CD4-positive, alpha-beta T cell treated with Interferon alpha-2 for 1 hour (primary cell): ENCODE measurements around the gene PPIL6.

Source experiments
- DNase-seq, 2 donors: peaks; one replicate each; pipeline ENCODE4 v3.0.0-alpha.2; 2020 to 2022

Gene PPIL6

DNA sequence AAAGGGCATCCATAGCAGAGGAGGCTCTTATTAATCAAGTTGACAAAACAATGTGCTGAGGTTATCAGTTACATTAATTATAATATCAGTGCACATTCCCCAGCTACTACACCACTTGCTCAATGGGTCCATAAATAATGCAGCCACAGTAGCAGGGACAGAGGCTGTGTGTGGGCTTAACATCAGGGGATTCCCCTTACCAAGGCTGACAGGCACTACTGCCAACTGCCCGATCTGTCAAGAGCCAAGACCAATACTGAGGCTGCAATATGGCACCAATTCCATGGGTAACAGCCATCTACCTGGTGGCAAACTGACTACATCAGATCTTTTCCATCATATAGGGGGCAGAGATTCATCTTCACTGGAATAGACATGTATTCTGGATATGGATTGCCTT is 80.1 kb downstream of the PPIL6 start:
- DNase-seq: no peak

DNA sequence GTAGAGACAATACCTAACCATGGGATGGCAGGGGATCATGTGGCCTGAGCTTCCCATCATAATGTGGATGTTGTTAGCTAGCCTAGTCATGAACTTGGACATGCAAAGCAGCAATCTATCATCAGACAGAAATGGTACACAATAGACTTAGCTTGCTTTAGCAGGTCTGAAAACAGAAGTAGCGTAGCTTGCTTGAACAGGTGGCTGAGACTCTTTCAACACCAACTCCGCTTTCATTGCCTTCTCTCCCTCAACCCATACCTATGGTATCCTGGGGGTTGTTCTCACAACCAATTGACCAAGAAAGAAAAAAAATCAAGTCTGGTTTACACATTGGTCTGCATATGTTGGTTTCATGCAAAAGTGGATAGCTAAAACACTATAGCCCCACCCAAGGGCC is 81.2 kb downstream of the PPIL6 start:
- DNase-seq: no peak

DNA sequence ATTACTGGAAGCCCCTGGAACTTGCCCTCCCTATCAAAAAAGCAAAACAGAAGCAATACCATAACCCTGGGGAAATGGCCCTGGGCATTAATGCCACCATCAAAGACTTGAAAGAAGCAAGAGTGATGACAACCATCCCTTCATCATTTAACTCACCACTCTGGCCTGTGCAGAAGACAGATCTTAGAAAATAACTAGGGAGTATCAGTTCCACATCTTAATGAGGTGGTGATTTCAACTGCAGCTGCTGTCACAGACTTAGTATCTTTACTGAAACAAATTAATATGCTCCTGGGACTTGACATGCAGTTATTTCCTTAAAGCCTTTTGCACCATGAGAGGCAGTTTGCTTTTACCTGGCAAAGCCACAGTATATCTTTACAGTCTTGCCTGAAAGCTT is 82.2 kb downstream of the PPIL6 start:
- DNase-seq: no peak

GRCh38 chr6:109356237-109356636 is 84.2 kb downstream of the PPIL6 start:
- no peak for DNase-seq

- DNase-seq: peak in 1 of 2 donors; percentile 13
These were observed 88.9 kb downstream of the PPIL6 start for GRCh38 chr6:109351231-109352130.

GRCh38 chr6:109349419-109349987 is 90.9 kb downstream of the PPIL6 start:
- DNase-seq: no peak

DNA sequence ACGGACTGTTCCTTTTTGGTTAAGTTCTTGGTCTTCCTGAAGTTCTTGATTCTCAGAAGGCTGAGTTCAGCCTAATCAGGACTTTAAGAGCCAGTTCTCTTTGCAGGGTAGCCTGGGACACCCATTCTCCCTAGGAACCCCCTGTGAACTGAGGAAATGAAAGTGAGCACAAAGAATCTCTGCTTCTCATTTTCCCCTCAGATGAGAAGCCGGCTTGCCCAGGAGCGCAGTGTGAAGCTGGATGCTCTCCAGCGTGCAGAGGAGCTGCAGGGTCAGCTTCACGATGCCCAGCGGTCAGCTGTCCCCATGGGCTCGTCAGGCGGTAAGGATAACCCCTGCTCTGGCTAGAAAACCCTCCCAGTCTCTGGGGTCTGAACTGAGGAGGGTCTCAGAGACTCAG is 92.2 kb downstream of the PPIL6 start:
- no peak for DNase-seq

DNA sequence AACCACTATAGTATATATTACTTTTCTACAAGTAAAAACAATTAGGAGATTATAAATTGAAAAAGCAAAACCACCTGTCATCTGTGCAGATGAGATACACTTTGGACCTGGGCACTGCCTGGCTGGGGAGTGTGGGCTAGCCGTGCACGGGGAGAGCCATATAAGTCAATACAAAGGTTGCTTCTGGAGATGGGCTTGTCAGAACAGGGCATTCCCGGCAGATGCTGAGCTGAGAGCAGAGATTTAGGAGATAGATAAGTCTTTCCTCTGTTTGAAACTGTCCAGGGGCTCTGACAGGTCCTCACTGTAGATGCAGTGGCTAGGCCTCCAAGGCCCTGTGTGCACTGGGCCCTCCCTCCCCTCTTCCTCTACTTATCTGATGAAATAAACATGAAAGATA is 92.6 kb downstream of the PPIL6 start:
- no peak for DNase-seq

DNA sequence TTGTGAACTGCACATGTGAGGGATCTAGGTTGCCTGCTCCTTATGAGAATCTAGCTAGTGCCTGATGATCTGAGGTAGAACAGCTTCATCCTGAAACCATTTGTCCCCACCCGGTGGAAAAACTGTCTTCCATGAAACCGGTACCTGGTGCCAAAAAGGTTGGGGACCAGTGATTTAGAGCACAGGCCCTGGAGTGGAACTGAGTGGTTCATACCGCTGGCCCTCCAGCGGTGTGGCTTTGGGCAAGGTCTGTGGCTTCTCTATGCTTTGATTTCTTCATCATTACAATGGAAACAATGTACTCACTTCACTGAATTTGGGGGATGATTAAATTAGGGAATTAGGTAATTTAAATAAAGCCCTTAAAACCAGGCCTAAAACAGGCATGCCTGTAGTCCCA is 94.4 kb downstream of the PPIL6 start:
- no peak for DNase-seq

DNA sequence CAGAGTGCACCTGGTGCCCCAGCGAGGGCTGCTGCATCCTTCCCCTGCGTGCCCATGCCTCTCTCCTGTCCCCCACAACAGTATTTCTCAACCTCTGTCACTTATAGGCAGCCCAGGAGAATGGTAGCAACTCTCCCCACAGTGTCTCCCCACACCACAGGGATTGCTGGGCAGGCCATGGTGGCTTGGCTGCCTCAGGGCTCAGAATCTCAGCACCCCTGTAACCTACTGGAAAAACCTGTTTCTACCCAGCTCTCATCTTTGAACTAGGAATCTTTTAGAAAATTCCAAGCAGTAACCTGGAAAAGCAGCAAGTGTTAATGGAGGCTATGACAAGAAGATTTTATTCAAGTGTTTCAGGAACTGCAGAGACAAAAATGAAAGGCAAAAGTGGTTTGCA is 96.2 kb downstream of the PPIL6 start:
- DNase-seq: no peak

GRCh38 chr6:109343518-109343917 is 96.9 kb downstream of the PPIL6 start:
- DNase-seq: no peak

DNA sequence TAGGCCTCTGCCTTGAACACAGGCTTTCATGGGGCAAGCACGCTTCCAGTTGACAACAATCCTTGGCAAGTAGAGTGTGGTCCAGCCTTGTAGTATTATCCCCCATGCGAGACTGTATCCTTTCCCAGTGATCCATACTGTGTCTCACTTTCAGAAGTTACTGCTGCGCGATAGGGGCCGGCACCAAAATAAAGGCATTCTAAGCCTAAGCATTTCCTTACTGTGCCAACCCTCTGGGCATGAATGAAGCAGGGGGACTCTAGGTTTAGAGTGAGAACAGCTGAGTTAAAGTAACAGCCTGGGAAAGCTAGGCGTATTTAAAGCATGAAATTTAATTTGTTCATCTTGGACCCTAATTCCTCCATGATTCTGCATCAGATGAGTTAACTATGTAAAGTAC is 97.5 kb downstream of the PPIL6 start:
- DNase-seq: no peak

DNA sequence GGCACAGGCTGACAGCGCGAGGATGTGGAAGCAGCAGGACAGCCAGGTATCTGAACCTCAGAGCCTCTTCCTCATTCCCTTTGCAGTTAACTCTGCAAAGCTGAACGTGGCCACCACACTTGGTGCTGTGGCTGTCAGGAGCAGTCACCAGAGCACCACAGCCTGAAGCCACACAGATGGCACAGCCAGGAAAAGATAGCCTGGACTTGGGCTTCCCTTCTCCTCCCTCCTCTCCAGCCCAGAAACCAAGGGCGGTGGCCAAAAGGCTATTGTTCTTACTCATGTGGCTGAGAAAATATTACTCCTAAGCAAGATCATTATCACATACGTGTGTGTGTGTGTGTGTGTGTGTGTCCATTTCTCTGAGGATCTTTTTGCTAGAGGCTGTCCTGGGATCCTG is 97.9 kb downstream of the PPIL6 start:
- no peak for DNase-seq

DNA sequence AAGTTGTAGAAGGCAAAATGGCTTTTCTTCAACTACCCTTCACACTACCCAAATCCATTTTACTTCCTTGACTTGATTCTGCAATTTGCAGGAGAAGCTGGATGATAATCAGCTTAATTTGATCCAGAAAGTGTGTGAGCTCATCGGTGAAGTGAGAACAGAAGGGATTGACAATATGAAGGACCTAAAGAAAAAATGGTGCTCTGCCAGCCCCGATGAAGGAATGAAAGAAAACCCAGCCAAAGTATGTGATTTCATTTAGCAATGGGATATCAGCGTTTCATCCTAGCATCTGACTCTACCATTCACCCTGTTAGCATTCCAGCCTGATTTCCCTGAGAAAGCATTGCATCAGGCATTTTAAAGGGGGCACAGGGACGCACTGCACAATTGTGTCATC is 99.6 kb downstream of the PPIL6 start:
- no peak for DNase-seq
